ENCODE data around the gene RRAS2.

DNA sequence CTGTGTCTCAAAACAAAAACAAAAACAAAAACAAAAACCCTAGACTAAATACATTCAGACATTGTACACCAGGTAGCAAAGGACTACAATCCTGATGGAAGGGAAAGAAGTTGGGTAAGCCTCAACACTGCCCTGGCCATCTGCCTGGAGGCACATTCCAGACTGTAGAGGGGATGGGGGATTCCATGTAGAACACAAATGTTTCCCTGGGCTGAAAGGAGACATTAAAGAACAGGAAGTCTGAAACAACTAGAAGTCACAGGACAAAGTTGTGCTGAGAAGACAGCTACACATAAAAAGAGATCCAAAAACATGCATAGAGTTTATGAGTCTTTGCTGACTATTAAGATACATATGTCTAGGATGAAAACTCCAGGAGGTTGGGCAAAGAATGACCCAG lies 83.9 kb downstream of the RRAS2 start:
- TF ChIP-seq, protein P1, sequence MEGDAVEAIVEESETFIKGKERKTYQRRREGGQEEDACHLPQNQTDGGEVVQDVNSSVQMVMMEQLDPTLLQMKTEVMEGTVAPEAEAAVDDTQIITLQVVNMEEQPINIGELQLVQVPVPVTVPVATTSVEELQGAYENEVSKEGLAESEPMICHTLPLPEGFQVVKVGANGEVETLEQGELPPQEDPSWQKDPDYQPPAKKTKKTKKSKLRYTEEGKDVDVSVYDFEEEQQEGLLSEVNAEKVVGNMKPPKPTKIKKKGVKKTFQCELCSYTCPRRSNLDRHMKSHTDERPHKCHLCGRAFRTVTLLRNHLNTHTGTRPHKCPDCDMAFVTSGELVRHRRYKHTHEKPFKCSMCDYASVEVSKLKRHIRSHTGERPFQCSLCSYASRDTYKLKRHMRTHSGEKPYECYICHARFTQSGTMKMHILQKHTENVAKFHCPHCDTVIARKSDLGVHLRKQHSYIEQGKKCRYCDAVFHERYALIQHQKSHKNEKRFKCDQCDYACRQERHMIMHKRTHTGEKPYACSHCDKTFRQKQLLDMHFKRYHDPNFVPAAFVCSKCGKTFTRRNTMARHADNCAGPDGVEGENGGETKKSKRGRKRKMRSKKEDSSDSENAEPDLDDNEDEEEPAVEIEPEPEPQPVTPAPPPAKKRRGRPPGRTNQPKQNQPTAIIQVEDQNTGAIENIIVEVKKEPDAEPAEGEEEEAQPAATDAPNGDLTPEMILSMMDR (IDR thresholded peaks at IDR 0.05): no peak
- TF ChIP-seq POLR2A (IDR thresholded peaks at IDR 0.05) (no peak), POLR2AphosphoS5 (IDR thresholded peaks at IDR 0.05) (no peak)

Data from gastroesophageal sphincter (tissue), 3 donors.